Activated CD4-positive, alpha-beta T cell treated with anti-CD3 and anti-CD28 coated beads for 36 hours (primary cell): ENCODE results near the gene ARHGAP45. TPM values are rescaled to one million over a fixed set of nuclear protein-coding genes. Genes with fewer than 3 reads are reported as not detected.

Source experiments
- ATAC-seq: fragments of 200-7000 bp; cut with Tn5 transposase; one replicate; pipeline ENCODE4 v1.10.0; 2021; ENCODE audit warnings: mild to moderate bottlenecking, moderate library complexity
- CTCF ChIA-PET: fragments of 350-600 bp; sonication (Branson Sonifier 250); formaldehyde crosslinking; loops from one replicate; lab custom pipeline; 2021; ENCODE audit warnings: antibody characterized with exemption; lab: Charles Lee
- POLR2A ChIA-PET: fragments of 350-600 bp; sonication (Branson Sonifier 250); formaldehyde crosslinking; loops from one replicate; lab custom pipeline; 2021; ENCODE audit warnings: antibody characterized with exemption, inconsistent platforms; lab: Charles Lee
- DNase-seq: peaks from one replicate; pipeline ENCODE4 v3.0.0-alpha.2; 2020
- H3K27ac Mint-ChIP-seq: one replicate; pipeline ENCODE4 v1.8.0; 2021; ENCODE audit warnings: mixed read lengths
- H3K27me3 Mint-ChIP-seq: one replicate; pipeline ENCODE4 v1.8.0; 2021; ENCODE audit warnings: mixed read lengths
- H3K36me3 Mint-ChIP-seq: one replicate; pipeline ENCODE4 v1.8.0; 2021; ENCODE audit warnings: low read depth, mixed read lengths
- H3K4me1 Mint-ChIP-seq: one replicate; pipeline ENCODE4 v1.8.0; 2021; ENCODE audit warnings: mixed read lengths
- H3K4me3 Mint-ChIP-seq: one replicate; pipeline ENCODE4 v1.8.0; 2021; ENCODE audit warnings: mild to moderate bottlenecking, moderate library complexity, mixed read lengths
- H3K9me3 Mint-ChIP-seq: one replicate; pipeline ENCODE4 v1.8.0; 2021; ENCODE audit warnings: low read depth, mixed read lengths
- intact Hi-C, 2 experiments: fragments of 100-400 bp; cut with DNase I in 1 of 2; cut with micrococcal nuclease in 1 of 2; formaldehyde crosslinking; loops; one replicate each; pipeline versions ENCODE4 v1.14.2 to v1.15.1; 2022 to 2024; cut with DNase I, micrococcal nuclease
- total RNA-seq, 2 experiments: library from RNA; stranded (reverse); gene quantifications; one replicate each; pipeline ENCODE4 v1.2.3, GENCODE V29; 2021

Gene ARHGAP45
- total RNA-seq, 2 experiments from 2014 or later, result 107 to 137 TPM

GRCh38 chr19:1064661-1065605 is 2.0 kb upstream of the ARHGAP45 start:
- ChIA-PET CTCF (interaction anchor here (0.6 to 3.3 kb wide), 15 partner anchors 11 to 197 kb away, joined by 3 to 26 read pairs (median 4); partner anchors contain the start of genes ABCA7, GPX4, RNU6-2 and TMEM259), POLR2A (interaction anchor here (1.0 kb wide), 2 partner anchors 25 to 43 kb away, joined by 3 to 4 read pairs; partner anchors contain the start of genes ABCA7 and RNU6-2)
- no peaks in the 10 kb centered on the region for H3K9me3 Mint-ChIP-seq
- H3K4me3 Mint-ChIP-seq, result no peak overlapping the region
- H3K36me3 Mint-ChIP-seq, result peaks cover 13% of the 10 kb centered on the region
- intact Hi-C loops, result loop anchor here (5.0 to 10.0 kb wide), 5 partner anchors 37 to 790 kb away; partner anchors contain the start of genes CNN2 (in 1 of the 2), GPX4 (in 1 of the 2) and PTBP1 (in 1 of the 2)
- H3K27me3 Mint-ChIP-seq, result no peaks in the 10 kb centered on the region
- peak; percentile 86 for DNase-seq
- peak; percentile 48 for ATAC-seq
- H3K4me1 Mint-ChIP-seq, result peaks cover 33% of the 10 kb centered on the region
- H3K27ac Mint-ChIP-seq, result no peak overlapping the region

- H3K9me3 Mint-ChIP-seq, result no peaks in the 10 kb centered on the region
- ATAC-seq (no peak), DNase-seq (no peak)
- intact Hi-C loops, result loop anchor here (2.0 to 10.0 kb wide), 9 partner anchors 37 to 789 kb away; partner anchors contain the start of genes ATP5F1D (in 1 of the 2), CNN2 (in 1 of the 2), GPX4 (in 1 of the 2) and MIDN (in 1 of the 2)
- ChIA-PET CTCF (interaction anchor here (0.7 to 3.3 kb wide), 7 partner anchors 10 to 208 kb away, joined by 3 to 26 read pairs (median 7); partner anchors contain the start of genes RNU6-2 and TMEM259), POLR2A (no interaction called here)
- peaks cover 35% of the 10 kb centered on the region for H3K4me1 Mint-ChIP-seq
- no peaks in the 10 kb centered on the region for H3K27me3 Mint-ChIP-seq
- H3K4me3 Mint-ChIP-seq, result peak overlapping the region; percentile 21
- no peak overlapping the region for H3K27ac Mint-ChIP-seq
- H3K36me3 Mint-ChIP-seq, result peaks cover 17% of the 10 kb centered on the region
Measured at GRCh38 chr19:1065606-1066109, 1.3 kb upstream of the ARHGAP45 start.

- Mint-ChIP-seq H3K4me1 (peaks cover 35% of the 10 kb centered on the region), H3K36me3 (peaks cover 19% of the 10 kb centered on the region), H3K9me3 (no peaks in the 10 kb centered on the region), H3K27me3 (no peaks in the 10 kb centered on the region), H3K27ac (no peak overlapping the region), H3K4me3 (peak overlapping the region; percentile 55)
- DNase-seq, result no peak
- CTCF ChIA-PET, result interaction anchor here (0.7 to 3.3 kb wide), 6 partner anchors 10 to 207 kb away, joined by 3 to 26 read pairs (median 6); no protein-coding TSS in a partner anchor
- intact Hi-C loops, result loop anchor here (2.0 to 10.0 kb wide), 9 partner anchors 36 to 789 kb away; partner anchors contain the start of genes ATP5F1D (in 1 of the 2), CNN2 (in 1 of the 2), GPX4 (in 1 of the 2) and MIDN (in 1 of the 2)
- ATAC-seq, result no peak
- POLR2A ChIA-PET, result interaction anchor here (1.2 to 2.1 kb wide), 2 partner anchors 14 to 203 kb away, joined by 4 to 8 read pairs; partner anchors contain the start of gene CIRBP
Measured at GRCh38 chr19:1066251-1066747, 668 bp upstream of the ARHGAP45 start.

- peak overlapping the region; percentile 85 for H3K27ac Mint-ChIP-seq
- intact Hi-C loops, result loop anchor here (1.0 to 10.0 kb wide), 14 partner anchors 10 to 787 kb away; partner anchors contain the start of genes ABCA7 (in 1 of the 2), ATP5F1D (in 1 of the 2), CNN2 (in 1 of the 2) and GPX4 (in 1 of the 2)
Measured at GRCh38 chr19:1067341-1067957, 482 bp downstream of the ARHGAP45 start.

GRCh38 chr19:1068009-1069001 is 1.3 kb downstream of the ARHGAP45 start:
- intact Hi-C loops, result loop anchor here (1.0 to 10.0 kb wide), 7 partner anchors 9 to 786 kb away; partner anchors contain the start of genes CNN2 (in 1 of the 2), GPX4 (in 1 of the 2), PTBP1 (in 1 of the 2) and RNF126 (in 1 of the 2)
- POLR2A ChIA-PET, result interaction anchor here (1.4 to 2.1 kb wide), 3 partner anchors 9 to 201 kb away, joined by 4 to 8 read pairs (median 4); partner anchors contain the start of gene CIRBP
- peak; percentile 8 for ATAC-seq

More at GRCh38 chr19:1067341-1067957, 482 bp downstream of the ARHGAP45 start:
- ATAC-seq (peak; percentile 20), DNase-seq (no peak)
- POLR2A ChIA-PET, result interaction anchor here (0.9 to 2.1 kb wide), 6 partner anchors 8 to 201 kb away, joined by 3 to 8 read pairs (median 4); partner anchors contain the start of gene CIRBP
- CTCF ChIA-PET, result interaction anchor here (0.5 to 3.3 kb wide), 8 partner anchors 9 to 202 kb away, joined by 3 to 26 read pairs (median 3); partner anchors contain the start of gene CIRBP
- H3K9me3 Mint-ChIP-seq, result no peaks in the 10 kb centered on the region
- H3K4me1 Mint-ChIP-seq, result peaks cover 44% of the 10 kb centered on the region
- peak overlapping the region; percentile 85 for H3K4me3 Mint-ChIP-seq
- H3K36me3 Mint-ChIP-seq, result peaks cover 28% of the 10 kb centered on the region
- H3K27me3 Mint-ChIP-seq, result no peaks in the 10 kb centered on the region

GRCh38 chr19:1069009-1069779 is 2.2 kb downstream of the ARHGAP45 start:
- peak overlapping the region; percentile 85 for H3K4me3 Mint-ChIP-seq
- H3K9me3 Mint-ChIP-seq, result no peaks in the 10 kb centered on the region
- H3K27me3 Mint-ChIP-seq, result no peaks in the 10 kb centered on the region
- DNase-seq, result peak; percentile 81
- peaks cover 42% of the 10 kb centered on the region for H3K36me3 Mint-ChIP-seq
- intact Hi-C loops, result loop anchor here (2.0 to 10.0 kb wide), 6 partner anchors 33 to 786 kb away; partner anchors contain the start of genes CNN2 (in 1 of the 2), GPX4 (in 1 of the 2), PTBP1 (in 1 of the 2) and RNF126 (in 1 of the 2)
- H3K4me1 Mint-ChIP-seq, result peaks cover 53% of the 10 kb centered on the region
- CTCF ChIA-PET, result interaction anchor here (0.6 kb wide), 1 partner anchor 698 kb away, joined by 3 read pairs; no protein-coding TSS in a partner anchor
- ATAC-seq, result peak; percentile 28
- H3K27ac Mint-ChIP-seq, result peak overlapping the region; percentile 94
- POLR2A ChIA-PET, result interaction anchor here (1.6 kb wide), 1 partner anchor 10 kb away, joined by 4 read pairs; no protein-coding TSS in a partner anchor

More at GRCh38 chr19:1068009-1069001, 1.3 kb downstream of the ARHGAP45 start:
- DNase-seq, result peak; percentile 80
- no peaks in the 10 kb centered on the region for H3K9me3 Mint-ChIP-seq
- peak overlapping the region; percentile 85 for H3K4me3 Mint-ChIP-seq
- peak overlapping the region; percentile 94 for H3K27ac Mint-ChIP-seq
- CTCF ChIA-PET, result interaction anchor here (0.5 to 1.4 kb wide), 4 partner anchors 39 to 201 kb away, joined by 3 to 4 read pairs (median 3); partner anchors contain the start of gene CIRBP
- H3K4me1 Mint-ChIP-seq, result peaks cover 53% of the 10 kb centered on the region
- peaks cover 36% of the 10 kb centered on the region for H3K36me3 Mint-ChIP-seq
- H3K27me3 Mint-ChIP-seq, result no peaks in the 10 kb centered on the region

- DNase-seq (no peak), ATAC-seq (no peak)
- Mint-ChIP-seq H3K4me3 (peak overlapping the region; percentile 85), H3K4me1 (peaks cover 48% of the 10 kb centered on the region), H3K9me3 (no peaks in the 10 kb centered on the region), H3K27ac (no peak overlapping the region), H3K27me3 (no peaks in the 10 kb centered on the region), H3K36me3 (peaks cover 47% of the 10 kb centered on the region)
- intact Hi-C loops, result no loop called here
- POLR2A ChIA-PET, result no interaction called here
- CTCF ChIA-PET, result no interaction called here
Measured at GRCh38 chr19:1070576-1070930, 3.6 kb downstream of the ARHGAP45 start.

- Mint-ChIP-seq H3K9me3 (no peaks in the 10 kb centered on the region), H3K27me3 (no peaks in the 10 kb centered on the region), H3K4me1 (peaks cover 52% of the 10 kb centered on the region), H3K27ac (peak overlapping the region; percentile 86), H3K36me3 (peaks cover 53% of the 10 kb centered on the region), H3K4me3 (peak overlapping the region; percentile 51)
- ChIA-PET CTCF (no interaction called here), POLR2A (no interaction called here)
- DNase-seq (no peak), ATAC-seq (no peak)
- intact Hi-C loops, result no loop called here
Measured at GRCh38 chr19:1070931-1071791, 4.2 kb downstream of the ARHGAP45 start.
